ENCODE measurements around the gene EPS8L3. TPM values are rescaled to one million over a fixed set of nuclear protein-coding genes. Genes with fewer than 3 reads are reported as not detected.

The EPS8L3 gene
- total and polyA plus RNA-seq, 12 donors = 0.08 to 0.32 TPM; not detected in 10

DNA sequence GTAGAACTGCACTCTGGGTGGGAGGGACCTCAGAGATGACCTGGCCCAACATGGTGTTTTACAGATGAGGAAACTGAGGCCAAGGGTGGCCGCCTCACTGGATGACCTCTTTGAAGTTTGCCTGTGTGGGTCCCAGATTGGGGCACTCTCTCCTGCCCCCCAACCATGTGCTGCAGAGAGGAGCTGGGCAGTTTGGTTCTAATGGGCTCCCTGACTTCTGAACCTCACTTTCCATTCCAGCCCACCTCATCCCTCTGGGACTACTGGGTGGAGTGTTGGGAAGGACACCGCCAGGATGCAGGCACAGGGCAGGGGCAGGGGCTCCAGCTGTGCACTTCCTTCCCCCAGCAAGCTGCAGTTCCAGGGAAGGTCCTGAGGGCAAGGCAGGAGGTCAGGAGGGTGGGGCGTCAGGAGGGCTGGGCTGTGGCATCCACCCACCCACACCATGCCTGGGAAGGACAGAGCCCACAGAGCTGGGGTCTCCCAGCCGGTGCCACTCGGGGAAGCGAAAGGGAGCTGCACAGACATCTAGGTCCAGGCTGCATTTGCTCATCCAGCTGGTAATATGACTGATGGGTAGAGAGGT, 10.3 kb upstream of the EPS8L3 start:
- no peaks in the 10 kb centered on the region for H3K36me3 ChIP-seq (replicated peaks in 1 of 2)
- TF ChIP-seq, protein P1, sequence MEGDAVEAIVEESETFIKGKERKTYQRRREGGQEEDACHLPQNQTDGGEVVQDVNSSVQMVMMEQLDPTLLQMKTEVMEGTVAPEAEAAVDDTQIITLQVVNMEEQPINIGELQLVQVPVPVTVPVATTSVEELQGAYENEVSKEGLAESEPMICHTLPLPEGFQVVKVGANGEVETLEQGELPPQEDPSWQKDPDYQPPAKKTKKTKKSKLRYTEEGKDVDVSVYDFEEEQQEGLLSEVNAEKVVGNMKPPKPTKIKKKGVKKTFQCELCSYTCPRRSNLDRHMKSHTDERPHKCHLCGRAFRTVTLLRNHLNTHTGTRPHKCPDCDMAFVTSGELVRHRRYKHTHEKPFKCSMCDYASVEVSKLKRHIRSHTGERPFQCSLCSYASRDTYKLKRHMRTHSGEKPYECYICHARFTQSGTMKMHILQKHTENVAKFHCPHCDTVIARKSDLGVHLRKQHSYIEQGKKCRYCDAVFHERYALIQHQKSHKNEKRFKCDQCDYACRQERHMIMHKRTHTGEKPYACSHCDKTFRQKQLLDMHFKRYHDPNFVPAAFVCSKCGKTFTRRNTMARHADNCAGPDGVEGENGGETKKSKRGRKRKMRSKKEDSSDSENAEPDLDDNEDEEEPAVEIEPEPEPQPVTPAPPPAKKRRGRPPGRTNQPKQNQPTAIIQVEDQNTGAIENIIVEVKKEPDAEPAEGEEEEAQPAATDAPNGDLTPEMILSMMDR (IDR thresholded peaks at IDR 0.05) = peak in 1 of 6 experiments; percentile 25
- no peak for TF ChIP-seq POLR2A (IDR thresholded peaks at IDR 0.05)
- WGBS, 4 donors = 42 to 58% (median 49%) methylated on average over 5 to 6 of the region's 6 CpGs
- no peaks in the 10 kb centered on the region for H3K4me1 ChIP-seq (replicated peaks in 1 of 2)
- H3K27me3 ChIP-seq = no peaks in the 10 kb centered on the region
- DNase-seq = no peak
- no peak overlapping the region for H3K4me3 ChIP-seq
- no peaks in the 10 kb centered on the region for H3K9me3 ChIP-seq (replicated peaks in 1 of 3)
- intact Hi-C loops (cut with DNase I) = loop anchor here (2.0 to 10.0 kb wide), 4 partner anchors 132 to 229 kb away; partner anchors contain the start of gene GNAI3 (in 1 of the 2)
- H3K27ac ChIP-seq = no peak overlapping the region

DNA sequence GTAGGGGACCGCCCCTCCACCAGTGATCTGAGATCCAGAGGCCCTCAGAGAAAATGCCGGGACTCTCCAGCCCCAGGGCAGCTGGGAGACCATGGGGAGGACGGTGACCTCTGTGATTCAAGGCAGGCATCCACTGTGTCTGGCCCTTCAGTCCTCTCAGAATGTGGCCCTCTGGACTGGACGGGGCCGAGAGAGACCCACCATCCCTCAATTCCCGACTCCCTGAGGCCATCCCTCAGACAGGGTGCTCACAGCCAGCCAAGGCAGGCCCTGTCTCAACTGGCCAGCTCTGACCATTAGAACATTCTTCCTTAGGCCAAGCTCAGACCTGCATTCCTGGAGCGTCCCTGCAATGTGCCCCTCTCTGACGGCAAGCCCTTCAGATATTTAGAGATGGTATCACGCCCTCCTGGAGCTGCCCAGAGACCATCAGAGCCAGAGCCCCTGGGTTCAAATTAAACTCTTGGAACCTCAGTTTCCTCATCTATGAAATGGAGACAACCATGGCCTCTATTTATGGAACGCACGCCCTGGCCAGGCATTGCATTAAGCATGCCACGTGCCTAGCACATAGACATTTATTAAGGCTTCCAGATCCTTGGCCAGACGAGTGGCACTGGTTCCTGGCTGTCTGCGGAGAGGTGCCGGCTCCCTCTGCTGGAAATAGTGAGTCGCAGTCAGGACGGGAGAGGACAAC, 9.6 kb upstream of the EPS8L3 start:
- Histone ChIP-seq H3K4me1 (replicated peaks in 1 of 2) (no peaks in the 10 kb centered on the region), H3K27me3 (no peaks in the 10 kb centered on the region), H3K27ac (no peak overlapping the region), H3K36me3 (replicated peaks in 1 of 2) (no peaks in the 10 kb centered on the region), H3K9me3 (replicated peaks in 1 of 3) (no peaks in the 10 kb centered on the region), H3K4me3 (no peak overlapping the region)
- TF ChIP-seq, protein P1 (IDR thresholded peaks at IDR 0.05) = peak; percentile 74 to 97 (median 92)
- no peak for TF ChIP-seq POLR2A (IDR thresholded peaks at IDR 0.05)
- 15 to 43% (median 34%) methylated on average over 9 to 17 of the region's 17 CpGs for WGBS, 4 donors
- intact Hi-C loops (cut with DNase I) = loop anchor here (2.0 to 10.0 kb wide), 3 partner anchors 131 to 229 kb away; partner anchors contain the start of gene GNAI3 (in 1 of the 2)
- DNase-seq = peak; percentile 82 to 96 (median 90)

DNA sequence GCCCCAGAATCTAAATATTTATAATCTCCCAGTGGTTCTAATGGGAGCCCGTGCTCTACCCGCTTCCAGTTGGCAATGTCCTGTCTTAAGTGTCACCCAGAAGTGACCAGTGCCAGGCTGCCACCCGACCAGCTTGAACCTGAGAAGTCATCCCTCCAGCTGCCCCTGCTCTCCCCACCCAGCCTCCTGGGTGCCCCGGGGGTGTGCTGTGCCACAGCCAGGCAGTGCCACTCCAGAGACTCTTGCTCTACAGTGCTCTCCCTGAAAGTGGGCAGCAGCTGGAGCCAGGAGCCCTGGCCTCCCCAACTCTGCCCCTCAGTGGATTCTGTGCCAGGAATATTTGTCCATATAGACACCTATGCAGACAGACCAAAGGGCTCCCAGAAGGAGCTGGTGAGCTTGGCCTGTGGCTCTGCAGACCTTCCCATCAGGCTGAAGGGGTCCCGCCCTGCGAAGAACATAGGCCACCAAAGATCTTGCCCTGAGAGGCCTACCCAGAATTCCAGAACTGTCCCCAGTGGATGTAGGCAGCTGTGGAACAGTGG, 9.0 kb upstream of the EPS8L3 start:
- TF ChIP-seq POLR2A (IDR thresholded peaks at IDR 0.05) = no peak
- H3K9me3 ChIP-seq (replicated peaks in 1 of 3) = no peaks in the 10 kb centered on the region
- H3K4me3 ChIP-seq = no peak overlapping the region
- no peak for DNase-seq
- no peaks in the 10 kb centered on the region for H3K4me1 ChIP-seq (replicated peaks in 1 of 2)
- WGBS, 4 donors = 93 to 100% (median 95%) methylated on average over 5 to 6 of the region's 6 CpGs
- no peak overlapping the region for H3K27ac ChIP-seq
- H3K36me3 ChIP-seq (replicated peaks in 1 of 2) = no peaks in the 10 kb centered on the region
- intact Hi-C loops (cut with DNase I) = loop anchor here (2.0 to 10.0 kb wide), 3 partner anchors 130 to 228 kb away; partner anchors contain the start of gene GNAI3 (in 1 of the 2)
- H3K27me3 ChIP-seq = no peaks in the 10 kb centered on the region

DNA sequence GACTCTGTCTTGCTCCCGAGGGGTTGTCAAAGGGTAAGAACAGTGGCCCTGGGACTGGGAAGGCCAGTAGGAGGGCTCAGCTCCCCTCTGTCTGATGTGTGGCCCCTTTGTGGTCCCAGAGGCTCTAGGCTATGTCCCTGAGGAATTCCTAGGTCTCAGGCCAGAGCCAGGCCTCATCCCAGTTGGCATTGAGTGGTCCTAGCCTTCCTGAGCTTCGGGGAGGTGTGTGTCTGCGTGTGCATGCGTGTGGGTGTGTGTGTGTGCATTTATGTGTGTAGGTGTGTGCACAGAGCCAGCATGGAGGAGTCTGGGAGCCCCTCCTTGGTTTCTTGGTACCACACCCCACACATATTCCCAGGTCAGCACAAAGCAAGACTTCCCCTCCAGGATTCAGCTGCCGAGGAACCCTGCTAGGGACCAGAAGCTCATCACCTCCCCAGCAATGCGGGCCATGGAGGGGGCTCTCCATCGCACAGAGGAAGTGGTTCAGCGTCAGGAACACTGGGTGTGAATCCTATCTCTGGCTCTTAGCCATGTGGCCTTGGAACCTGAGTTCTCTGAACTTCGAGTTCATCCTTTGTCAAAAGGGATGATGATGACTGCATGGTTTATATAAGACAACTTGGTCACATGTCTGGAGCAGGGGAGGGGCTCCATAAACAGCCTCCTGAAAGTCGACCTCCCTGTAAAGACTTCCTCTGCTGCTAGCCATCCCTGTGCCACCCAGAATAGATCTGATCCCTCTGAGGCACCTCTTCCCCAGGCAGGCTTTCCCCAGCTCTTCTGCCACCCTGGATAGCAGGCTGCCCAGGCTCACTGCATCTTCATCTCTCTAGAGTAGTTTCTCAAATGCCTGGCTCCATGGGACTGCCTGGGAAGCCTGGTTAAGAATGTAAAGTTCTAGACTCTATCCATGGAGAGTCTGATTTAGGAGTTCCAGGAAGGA, 8.3 kb upstream of the EPS8L3 start:
- Histone ChIP-seq H3K9me3 (replicated peaks in 1 of 3) (no peaks in the 10 kb centered on the region), H3K27me3 (no peaks in the 10 kb centered on the region), H3K4me3 (no peak overlapping the region), H3K27ac (no peak overlapping the region), H3K36me3 (replicated peaks in 1 of 2) (no peaks in the 10 kb centered on the region), H3K4me1 (replicated peaks in 1 of 2) (no peaks in the 10 kb centered on the region)
- DNase-seq = peak in 3 of 7 donors; percentile 8 to 41 (median 12)
- 59 to 65% (median 60%) methylated on average over 8 to 10 of the region's 10 CpGs for WGBS, 4 donors
- TF ChIP-seq POLR2A (IDR thresholded peaks at IDR 0.05) = no peak
- TF ChIP-seq, protein P1 (IDR thresholded peaks at IDR 0.05) = no peak
- intact Hi-C loops (cut with DNase I) = loop anchor here (2.0 to 10.0 kb wide), 3 partner anchors 130 to 227 kb away; partner anchors contain the start of gene GNAI3 (in 1 of the 2)
